Progenitor cell of endocrine pancreas (in vitro differentiated cells): ENCODE results near the gene CBFA2T3. TPM values are rescaled to one million over a fixed set of nuclear protein-coding genes. Genes with fewer than 3 reads are reported as not detected.

Experiments
- DNase-seq: peaks from one replicate; pipeline ENCODE4 v3.0.0; 2021; ENCODE audit warnings: low spot score; ENCODE audit not compliant: unreplicated experiment
- H3K27ac Mint-ChIP-seq: 2 replicates; pipeline ENCODE4 v1.8.0; 2021; ENCODE audit warnings: mild to moderate bottlenecking, moderate library complexity, mixed read lengths
- H3K27me3 Mint-ChIP-seq: 2 replicates; pipeline ENCODE4 v1.8.0; 2021; ENCODE audit warnings: mixed read lengths
- H3K36me3 Mint-ChIP-seq: 2 replicates; pipeline ENCODE4 v1.8.0; 2022; ENCODE audit warnings: mixed read lengths; ENCODE audit not compliant: insufficient read depth
- H3K4me1 Mint-ChIP-seq: 2 replicates; pipeline ENCODE4 v1.8.0; 2021; ENCODE audit warnings: low read depth, mixed read lengths
- H3K4me3 Mint-ChIP-seq: 2 replicates; pipeline ENCODE4 v1.8.0; 2021; ENCODE audit warnings: low read depth, mild to moderate bottlenecking, moderate library complexity, mixed read lengths
- H3K9me3 Mint-ChIP-seq: 2 replicates; pipeline ENCODE4 v1.8.0; 2021; ENCODE audit warnings: low read depth, mixed read lengths
- CTCF ChIP-seq: fragments of 200-600 bp; sonication (generic); IDR thresholded peaks from one replicate; pipeline ENCODE4 v1.5.0; 2021; ENCODE audit warnings: antibody characterized with exemption, mild to moderate bottlenecking; ENCODE audit not compliant: unreplicated experiment
- total RNA-seq: library from RNA; stranded (reverse); gene quantifications from 2 replicates; pipeline ENCODE4 v1.2.1, GENCODE V29; 2021

The CBFA2T3 gene
- total RNA-seq, 1 donor from 2014 or later = 12.9 TPM

GRCh38 chr16:88934066-88934667, 42.8 kb downstream of the CBFA2T3 start:
- Mint-ChIP-seq H3K36me3 (no peaks in the 10 kb centered on the region), H3K27me3 (peaks cover 4% of the 10 kb centered on the region), H3K4me1 (peaks cover 3% of the 10 kb centered on the region), H3K9me3 (no peaks in the 10 kb centered on the region), H3K27ac (no peak overlapping the region), H3K4me3 (no peak overlapping the region)
- DNase-seq = no peak
- TF ChIP-seq CTCF = no peak

- Mint-ChIP-seq H3K36me3 (no peaks in the 10 kb centered on the region), H3K9me3 (no peaks in the 10 kb centered on the region), H3K27me3 (no peaks in the 10 kb centered on the region), H3K27ac (no peak overlapping the region), H3K4me1 (peaks cover 12% of the 10 kb centered on the region), H3K4me3 (no peak overlapping the region)
- TF ChIP-seq CTCF = no peak
- DNase-seq = no peak
These were observed 44.1 kb downstream of the CBFA2T3 start for GRCh38 chr16:88932929-88933328.

GRCh38 chr16:88931936-88932335, 45.1 kb downstream of the CBFA2T3 start:
- no peak for DNase-seq
- no peaks in the 10 kb centered on the region for H3K27me3 Mint-ChIP-seq
- no peak for TF ChIP-seq CTCF
- no peaks in the 10 kb centered on the region for H3K36me3 Mint-ChIP-seq
- no peaks in the 10 kb centered on the region for H3K9me3 Mint-ChIP-seq
- H3K4me1 Mint-ChIP-seq = peaks cover 13% of the 10 kb centered on the region
- no peak overlapping the region for H3K27ac Mint-ChIP-seq
- H3K4me3 Mint-ChIP-seq = no peak overlapping the region

- no peaks in the 10 kb centered on the region for H3K36me3 Mint-ChIP-seq
- no peaks in the 10 kb centered on the region for H3K27me3 Mint-ChIP-seq
- H3K4me1 Mint-ChIP-seq = peaks cover 14% of the 10 kb centered on the region
- H3K9me3 Mint-ChIP-seq = no peaks in the 10 kb centered on the region
- DNase-seq = no peak
- TF ChIP-seq CTCF = no peak
- H3K27ac Mint-ChIP-seq = no peak overlapping the region
- no peak overlapping the region for H3K4me3 Mint-ChIP-seq
These were observed 45.6 kb downstream of the CBFA2T3 start for GRCh38 chr16:88931373-88931900.

- H3K27me3 Mint-ChIP-seq = no peaks in the 10 kb centered on the region
- no peak overlapping the region for H3K4me3 Mint-ChIP-seq
- H3K9me3 Mint-ChIP-seq = no peaks in the 10 kb centered on the region
- H3K27ac Mint-ChIP-seq = no peak overlapping the region
- no peak for DNase-seq
- H3K36me3 Mint-ChIP-seq = no peaks in the 10 kb centered on the region
- no peak for TF ChIP-seq CTCF
- peaks cover 15% of the 10 kb centered on the region for H3K4me1 Mint-ChIP-seq
These were observed 46.3 kb downstream of the CBFA2T3 start for GRCh38 chr16:88930716-88931115.
